OCI-LY7 (cell line): ENCODE measurements around the gene SCN4A.

Source experiments
- EZH2phosphoT487 ChIP-seq: fragments of 200-600 bp; sonication (generic); IDR thresholded peaks from 2 replicates; pipeline ENCODE4 v1.6.1; 2018; ENCODE audit warnings: low read depth, borderline replicate concordance, mild to moderate bottlenecking, mixed run types, antibody characterized with exemption, low read length, moderate library complexity, mixed read lengths
- TF ChIP-seq, protein P1 (sequence below): fragments of 200-600 bp; sonication (generic); conservative IDR thresholded peaks from 2 replicates; pipeline ENCODE4 v1.5.1; 2014; ENCODE audit warnings: mild to moderate bottlenecking, antibody characterized with exemption, low read length, moderate library complexity, mixed read lengths

DNA sequence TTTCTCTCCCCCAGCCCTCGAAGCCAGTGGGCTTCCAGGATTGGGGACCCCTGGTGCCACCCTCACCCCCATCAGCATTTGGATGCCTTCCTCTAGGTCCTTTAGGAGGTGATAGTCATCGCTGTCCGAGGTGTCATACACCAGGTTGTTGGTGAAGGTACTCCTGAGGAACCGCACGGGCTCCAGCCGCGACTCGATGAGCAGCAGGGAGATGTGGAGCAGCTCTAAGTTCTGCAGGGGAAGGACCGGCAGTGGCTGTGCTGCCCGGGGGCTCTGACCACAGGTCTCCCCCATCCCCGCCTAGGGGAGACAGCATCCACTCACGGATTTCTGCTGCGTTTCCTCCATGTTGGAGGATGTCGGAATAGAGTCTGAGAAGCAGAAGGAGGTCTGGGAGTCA, 62.6 kb downstream of the SCN4A start:
- TF ChIP-seq, protein P1, sequence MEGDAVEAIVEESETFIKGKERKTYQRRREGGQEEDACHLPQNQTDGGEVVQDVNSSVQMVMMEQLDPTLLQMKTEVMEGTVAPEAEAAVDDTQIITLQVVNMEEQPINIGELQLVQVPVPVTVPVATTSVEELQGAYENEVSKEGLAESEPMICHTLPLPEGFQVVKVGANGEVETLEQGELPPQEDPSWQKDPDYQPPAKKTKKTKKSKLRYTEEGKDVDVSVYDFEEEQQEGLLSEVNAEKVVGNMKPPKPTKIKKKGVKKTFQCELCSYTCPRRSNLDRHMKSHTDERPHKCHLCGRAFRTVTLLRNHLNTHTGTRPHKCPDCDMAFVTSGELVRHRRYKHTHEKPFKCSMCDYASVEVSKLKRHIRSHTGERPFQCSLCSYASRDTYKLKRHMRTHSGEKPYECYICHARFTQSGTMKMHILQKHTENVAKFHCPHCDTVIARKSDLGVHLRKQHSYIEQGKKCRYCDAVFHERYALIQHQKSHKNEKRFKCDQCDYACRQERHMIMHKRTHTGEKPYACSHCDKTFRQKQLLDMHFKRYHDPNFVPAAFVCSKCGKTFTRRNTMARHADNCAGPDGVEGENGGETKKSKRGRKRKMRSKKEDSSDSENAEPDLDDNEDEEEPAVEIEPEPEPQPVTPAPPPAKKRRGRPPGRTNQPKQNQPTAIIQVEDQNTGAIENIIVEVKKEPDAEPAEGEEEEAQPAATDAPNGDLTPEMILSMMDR = no peak
- TF ChIP-seq EZH2phosphoT487 = no peak
